Tibial nerve (tissue), 4 donors: ENCODE results near the gene SKA1. TPM values are rescaled to one million over a fixed set of nuclear protein-coding genes. Genes with fewer than 3 reads are reported as not detected.
"Not testable (repeated sequence)": the region's sequence is repeated elsewhere in the genome, so short reads cannot be mapped to it uniquely, and the experiment has no call there.

Experiments used
- DNase-seq, 2 donors: peaks; one replicate each; pipeline ENCODE4 v3.0.0-alpha.2; 2019; ENCODE audit warnings: low spot score in 2 of 2
- H3K27ac ChIP-seq, 4 donors: fragments of 200-600 bp; sonication (generic) in 3 of 4; one replicate each; pipeline ENCODE4 v1.5.1; 2017 to 2019; ENCODE audit warnings: mild to moderate bottlenecking in 1 of 4
- H3K27me3 ChIP-seq, 2 donors: fragments of 200-600 bp; sonication (generic) in 1 of 2; one replicate each; pipeline versions ENCODE4 v1.5.1 to v1.6.0; 2017 to 2019
- H3K36me3 ChIP-seq, 3 donors: fragments of 200-600 bp; sonication (generic); one replicate each; pipeline ENCODE4 v1.5.1; 2018 to 2019
- H3K4me1 ChIP-seq, 4 donors: fragments of 200-600 bp; sonication (generic) in 3 of 4; one replicate each; pipeline ENCODE4 v1.5.1; 2017 to 2019
- H3K4me3 ChIP-seq, 4 donors: fragments of 200-600 bp; sonication (generic) in 3 of 4; one replicate each; pipeline ENCODE4 v1.5.1; 2017 to 2019; ENCODE audit warnings: mild to moderate bottlenecking in 1 of 4, moderate library complexity in 1 of 4
- H3K9me3 ChIP-seq, 4 donors: fragments of 200-600 bp; sonication (generic) in 3 of 4; one replicate each; pipeline ENCODE4 v1.5.1; 2017 to 2019
- CTCF ChIP-seq, 5 experiments: fragments of 200-600 bp in 3 of 5; fragments of 450-650 bp in 2 of 5; sonication (generic) in 3 of 5; IDR thresholded peaks; one replicate each; pipeline ENCODE4 v1.5.1; 2016 to 2019; ENCODE audit warnings: antibody characterized with exemption in 5 of 5, mild to moderate bottlenecking in 3 of 5, moderate library complexity in 2 of 5
- EP300 ChIP-seq, 2 donors: sonication (generic); formaldehyde crosslinking; IDR thresholded peaks; one replicate each; pipeline ENCODE4 v1.6.1; 2017; ENCODE audit warnings: antibody characterized with exemption in 2 of 2, mild to moderate bottlenecking in 1 of 2
- POLR2A ChIP-seq, 2 donors: fragments of 450-650 bp; IDR thresholded peaks; one replicate each; pipeline ENCODE4 v1.6.1; 2017; ENCODE audit warnings: antibody characterized with exemption in 2 of 2, mild to moderate bottlenecking in 2 of 2, moderate library complexity in 2 of 2
- WGBS, 2 donors: methylation state at CpG; one replicate each; pipeline ENCODE4 v1.1.5; 2018; 5-methylcytosine and 5-hydroxymethylcytosine counted together
- total RNA-seq, 4 donors: library from RNA; depleted of rRNA; stranded (reverse); fragments of >200 nt; gene quantifications; one replicate each; pipeline ENCODE4 v1.1.0, GENCODE V29; 2016

Gene SKA1
- total RNA-seq, 4 donors from 2014 or later: not detected

- 64 to 100% methylated on average over 1 of the region's 1 CpG for WGBS, 2 donors
- TF ChIP-seq EP300 (IDR thresholded peaks at IDR 0.05) (no peak), POLR2A (IDR thresholded peaks at IDR 0.05) (no peak), CTCF (IDR thresholded peaks at IDR 0.05) (no peak)
- no peak for DNase-seq
Measured at GRCh38 chr18:50398947-50399346, 24.1 kb downstream of the SKA1 start.

GRCh38 chr18:50399582-50399981 is 24.7 kb downstream of the SKA1 start:
- Histone ChIP-seq H3K9me3 (no peaks in the 10 kb centered on the region), H3K27ac (no peak overlapping the region), H3K36me3 (no peaks in the 10 kb centered on the region), H3K4me1 (peaks cover 0 to 4% (median 0%) of the 10 kb centered on the region in 4 donors), H3K27me3 (peaks cover 0 to 61% of the 10 kb centered on the region in 2 donors), H3K4me3 (no peak overlapping the region)
- TF ChIP-seq EP300 (IDR thresholded peaks at IDR 0.05): no peak
- no peak for TF ChIP-seq CTCF (IDR thresholded peaks at IDR 0.05)
- TF ChIP-seq POLR2A (IDR thresholded peaks at IDR 0.05): no peak
- DNase-seq: no peak
- 56 to 67% methylated on average over 4 of the region's 4 CpGs for WGBS, 2 donors

More at GRCh38 chr18:50398947-50399346, 24.1 kb downstream of the SKA1 start:
- Histone ChIP-seq H3K27ac (no peak overlapping the region), H3K9me3 (no peaks in the 10 kb centered on the region), H3K4me3 (no peak overlapping the region), H3K36me3 (no peaks in the 10 kb centered on the region), H3K27me3 (peaks cover 0 to 54% of the 10 kb centered on the region in 2 donors), H3K4me1 (peaks cover 0 to 4% (median 0%) of the 10 kb centered on the region in 4 donors)

GRCh38 chr18:50400438-50400837 is 25.6 kb downstream of the SKA1 start:
- H3K4me1 ChIP-seq, H3K27ac ChIP-seq, H3K4me3 ChIP-seq, H3K9me3 ChIP-seq, H3K36me3 ChIP-seq, DNase-seq: not testable (repeated sequence)
- 52 to 56% methylated on average over 5 of the region's 5 CpGs for WGBS, 2 donors
- H3K27me3 ChIP-seq: peaks cover 0 to 68% of the 10 kb centered on the region in 2 donors

GRCh38 chr18:50401295-50401694 is 26.4 kb downstream of the SKA1 start:
- Histone ChIP-seq H3K9me3 (no peaks in the 10 kb centered on the region), H3K27ac (no peak overlapping the region), H3K27me3 (peaks cover 0 to 77% of the 10 kb centered on the region in 2 donors), H3K4me1 (peaks cover 0 to 4% (median 0%) of the 10 kb centered on the region in 4 donors), H3K36me3 (no peaks in the 10 kb centered on the region), H3K4me3 (no peak overlapping the region)
- no peak for TF ChIP-seq CTCF (IDR thresholded peaks at IDR 0.05)
- TF ChIP-seq EP300 (IDR thresholded peaks at IDR 0.05): no peak
- no peak for TF ChIP-seq POLR2A (IDR thresholded peaks at IDR 0.05)
- DNase-seq: no peak
- WGBS, 2 donors: 39 to 43% methylated on average over 18 of the region's 18 CpGs

- no peaks in the 10 kb centered on the region for H3K36me3 ChIP-seq
- no peak for TF ChIP-seq CTCF (IDR thresholded peaks at IDR 0.05)
- peaks cover 0 to 82% of the 10 kb centered on the region in 2 donors for H3K27me3 ChIP-seq
- no peak overlapping the region for H3K4me3 ChIP-seq
- peaks cover 0 to 4% (median 0%) of the 10 kb centered on the region in 4 donors for H3K4me1 ChIP-seq
- no peaks in the 10 kb centered on the region for H3K9me3 ChIP-seq
- WGBS, 2 donors: 5 to 9% methylated on average over 12 to 21 of the region's 21 CpGs
- DNase-seq: no peak
- no peak overlapping the region for H3K27ac ChIP-seq
Measured at GRCh38 chr18:50401888-50402287, 27.0 kb downstream of the SKA1 start.

- not testable (repeated sequence) for H3K27ac ChIP-seq, H3K4me3 ChIP-seq, DNase-seq, H3K9me3 ChIP-seq, H3K36me3 ChIP-seq, H3K4me1 ChIP-seq
- H3K27me3 ChIP-seq: peaks cover 0 to 85% of the 10 kb centered on the region in 2 donors
- WGBS, 2 donors: 54 to 59% methylated on average over 13 of the region's 13 CpGs
Measured at GRCh38 chr18:50404752-50405581, 30.1 kb downstream of the SKA1 start.
